ENCODE data around the gene CD7.
A peak's percentile ranks its signal among the peaks of the same experiment; 100 is the strongest.

CD7 gene

DNA sequence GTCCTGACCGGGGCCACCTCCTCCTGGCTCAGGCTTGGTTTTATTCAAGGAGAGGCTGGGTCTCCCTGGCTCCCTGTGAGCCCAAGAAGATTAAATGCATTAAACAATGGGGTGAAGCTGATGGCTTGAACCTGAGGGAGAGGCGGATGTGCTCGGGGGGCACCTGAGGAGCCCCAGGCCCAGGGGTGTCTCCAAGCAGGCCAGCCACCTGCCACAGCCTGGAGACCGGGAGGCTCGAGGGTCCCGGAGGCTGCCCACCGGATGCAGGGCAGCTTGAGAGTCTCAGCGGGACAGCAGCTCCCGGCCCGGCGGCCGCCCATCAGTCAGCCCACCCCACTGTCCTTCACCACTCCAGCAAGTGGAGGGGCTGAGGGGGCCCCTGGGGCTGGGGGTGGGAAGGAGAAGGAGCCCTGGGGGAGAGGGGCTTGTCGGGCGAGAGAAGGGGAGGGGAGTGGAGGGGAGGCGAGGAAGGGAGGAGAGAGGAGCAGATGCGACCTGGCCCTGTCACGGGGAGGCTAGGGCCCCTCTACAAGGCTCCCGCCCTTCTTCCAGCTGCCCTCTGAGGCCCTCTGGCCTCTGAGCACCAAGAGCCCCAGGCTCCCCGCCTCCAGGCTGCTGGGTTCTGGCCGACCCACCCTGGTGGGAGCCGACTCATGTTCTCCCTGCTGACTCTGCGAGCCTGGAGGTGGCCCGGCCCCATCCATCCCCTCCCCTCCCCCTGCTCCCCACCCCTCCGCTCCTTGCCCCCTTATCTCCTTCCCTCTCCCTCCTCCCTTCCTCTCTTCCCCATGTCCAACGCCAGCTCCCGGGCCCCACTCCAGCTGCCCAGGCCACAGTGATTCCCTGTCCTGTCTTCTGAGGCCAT lies 13.2 kb downstream of the CD7 start:
- H3K4me3 ChIP-seq (ENCODE audit: low read length), result no peak overlapping the region
- no peak for TF ChIP-seq ZNF274 (IDR thresholded peaks at IDR 0.05; ENCODE audit: low read depth, low read length)

DNA sequence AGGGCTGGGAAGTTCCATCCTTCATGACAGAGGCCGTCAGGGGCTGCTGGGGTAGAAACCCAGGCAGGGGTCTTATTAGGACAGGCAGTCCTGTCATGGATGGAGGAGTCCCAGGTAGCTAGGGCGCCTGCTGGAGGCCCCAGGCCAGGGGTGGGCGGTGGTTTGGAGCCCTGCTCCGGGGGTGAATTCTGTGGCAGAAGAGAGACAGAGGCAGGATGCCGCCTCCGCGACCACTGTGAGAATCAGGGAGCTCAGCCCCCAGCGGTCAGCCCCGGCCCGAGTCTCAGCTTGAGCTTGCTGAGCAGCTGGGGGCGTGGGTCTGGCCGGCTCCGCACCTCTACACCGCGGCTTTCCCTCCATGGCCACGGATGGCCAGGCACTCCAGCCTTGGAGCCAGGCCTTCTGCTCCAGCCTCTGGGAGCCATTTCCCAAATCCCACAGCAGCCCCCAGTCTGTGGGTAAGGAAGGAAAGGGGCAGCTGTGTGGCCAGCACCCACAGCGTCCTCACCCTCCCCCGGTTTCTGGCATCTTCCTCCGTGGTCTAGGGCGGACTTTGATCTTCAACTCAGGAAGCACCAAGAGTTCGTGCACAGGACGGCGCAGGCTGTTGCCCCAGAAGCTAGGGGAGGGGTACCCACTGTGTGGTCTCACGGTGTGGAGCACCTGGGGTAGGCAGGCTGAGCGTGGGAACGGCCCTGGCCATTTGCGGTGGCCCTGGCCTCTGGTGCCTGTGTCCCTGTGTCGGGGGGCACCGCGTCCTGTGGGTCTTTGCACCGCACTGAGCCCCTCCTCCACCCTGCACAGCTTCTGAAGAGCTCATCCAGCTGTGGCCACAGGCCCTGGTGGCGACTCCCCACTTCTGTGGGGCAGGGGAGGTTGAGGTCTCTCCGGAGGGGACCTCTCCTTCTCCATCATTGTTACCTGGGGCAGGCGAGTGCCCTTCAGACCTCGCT lies 14.1 kb downstream of the CD7 start:
- TF ChIP-seq ZNF274 (IDR thresholded peaks at IDR 0.05; ENCODE audit: low read depth, low read length), result no peak
- no peak overlapping the region for H3K4me3 ChIP-seq (ENCODE audit: low read length)

DNA sequence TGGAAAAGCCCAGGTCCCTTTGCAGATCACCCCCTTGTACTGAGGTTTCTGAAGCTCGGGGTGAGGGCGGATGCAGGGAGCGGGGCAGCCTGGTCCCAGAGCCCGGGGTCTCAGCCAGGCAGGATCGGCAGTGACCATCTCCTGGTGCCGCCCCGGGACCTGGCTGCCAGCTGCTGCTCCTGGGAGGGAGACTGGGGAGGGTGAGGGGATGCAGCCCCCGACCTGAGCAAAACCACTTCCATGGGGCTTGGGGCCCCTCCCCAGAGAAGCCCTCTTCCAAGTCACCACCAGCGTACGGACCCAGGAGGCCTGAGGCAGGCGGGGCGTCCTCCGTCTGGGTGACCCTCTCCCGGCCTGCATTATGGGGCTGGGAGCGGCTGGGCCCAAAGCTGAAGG lies 14.8 kb downstream of the CD7 start:
- no peak for TF ChIP-seq ZNF274 (IDR thresholded peaks at IDR 0.05; ENCODE audit: low read depth, low read length)
- no peak overlapping the region for H3K4me3 ChIP-seq (ENCODE audit: low read length)

DNA sequence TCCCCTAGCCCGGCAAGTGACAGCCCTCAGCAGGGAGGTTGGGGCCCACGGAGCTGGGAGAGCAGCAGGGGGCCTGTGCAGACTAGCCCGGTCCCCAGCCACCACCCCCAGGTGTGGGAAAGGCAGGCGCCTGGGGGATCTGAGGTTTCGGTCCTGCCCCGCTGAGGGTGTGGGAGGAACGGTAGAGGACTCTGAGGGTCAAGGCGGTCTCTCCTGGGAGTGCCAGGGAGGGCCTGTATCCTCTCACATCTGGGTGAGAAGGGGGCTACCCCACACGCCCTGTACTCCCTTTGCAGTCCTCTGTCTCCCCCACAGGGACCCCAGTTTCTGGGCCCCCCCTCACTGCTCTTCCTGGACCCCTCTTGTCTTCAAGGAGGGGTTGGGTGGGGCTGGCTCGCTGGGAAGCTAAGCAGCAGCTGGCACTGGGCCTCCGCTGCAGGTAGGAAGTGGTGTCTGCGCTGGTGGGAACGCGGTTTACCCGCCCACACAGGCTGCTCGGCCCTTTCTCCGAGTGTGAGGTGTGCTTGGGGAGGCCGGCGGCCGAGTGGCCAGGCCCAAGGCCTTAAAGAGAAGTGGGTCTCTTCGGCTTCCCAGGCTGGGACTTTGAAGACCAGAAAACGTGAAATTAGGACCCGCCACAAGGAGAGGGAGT lies 15.4 kb downstream of the CD7 start:
- H3K4me3 ChIP-seq (ENCODE audit: low read length), result no peak overlapping the region
- TF ChIP-seq ZNF274 (IDR thresholded peaks at IDR 0.05; ENCODE audit: low read depth, low read length), result no peak

DNA sequence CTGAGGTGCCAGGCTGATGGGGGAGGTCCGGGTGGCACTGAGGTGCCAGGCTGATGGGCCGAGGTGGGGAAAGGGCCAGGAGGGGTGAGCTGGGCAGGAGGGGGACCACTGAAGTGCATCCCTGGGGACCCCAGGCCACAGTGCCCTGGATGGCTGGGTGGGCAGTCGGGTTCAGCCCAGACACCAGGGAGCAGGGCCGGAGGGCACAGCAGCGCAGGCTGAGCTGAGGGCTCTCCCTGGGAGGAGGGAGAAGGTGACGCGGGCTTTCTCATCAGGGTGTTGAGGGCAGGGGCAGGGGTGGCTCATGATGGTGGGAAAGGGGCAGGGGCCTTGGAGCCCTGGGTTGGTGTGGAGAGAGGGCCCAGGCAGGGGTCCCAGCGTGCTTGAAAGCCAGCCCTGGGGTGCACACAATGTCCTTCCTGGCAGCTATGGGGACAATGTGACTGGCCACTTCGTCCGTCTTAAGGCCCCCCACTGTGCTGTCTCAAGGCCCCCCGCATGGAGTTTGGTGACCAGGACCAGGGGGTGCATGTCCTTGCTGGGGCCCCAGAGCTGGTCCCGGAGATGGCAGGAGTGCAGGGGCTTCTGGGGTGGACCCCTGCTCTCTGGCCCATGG lies 16.0 kb downstream of the CD7 start:
- no peak for TF ChIP-seq ZNF274 (IDR thresholded peaks at IDR 0.05; ENCODE audit: low read depth, low read length)
- no peak overlapping the region for H3K4me3 ChIP-seq (ENCODE audit: low read length)

DNA sequence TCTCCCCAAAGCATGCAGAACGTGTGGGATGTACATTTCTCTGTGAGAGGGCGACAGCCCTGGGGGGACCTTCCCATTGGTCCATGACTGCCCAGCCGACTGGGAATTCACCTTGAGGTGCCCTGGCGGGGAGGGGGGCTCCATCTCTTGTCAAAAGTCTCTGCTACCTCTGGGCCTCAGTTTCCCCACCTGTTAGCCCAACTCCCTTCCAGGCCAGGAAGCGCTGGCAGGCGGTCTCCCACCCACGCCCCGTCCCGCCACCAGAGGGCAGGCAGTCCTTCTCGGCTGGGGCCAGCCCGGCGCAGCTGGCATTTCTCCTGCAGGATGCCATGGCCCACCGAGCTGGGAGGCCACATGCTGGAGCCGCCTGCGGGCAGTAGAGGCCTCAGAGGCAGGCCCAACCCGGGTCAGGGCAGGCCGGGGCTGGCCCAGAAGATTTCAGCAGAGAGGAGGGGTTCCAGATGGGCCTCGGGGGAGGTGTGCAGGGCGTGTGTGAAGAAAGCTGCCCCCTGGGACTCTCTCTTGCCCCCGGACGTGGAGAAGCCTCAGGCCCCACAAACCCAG lies 16.6 kb downstream of the CD7 start:
- H3K4me3 ChIP-seq (ENCODE audit: low read length), result no peak overlapping the region
- TF ChIP-seq ZNF274 (IDR thresholded peaks at IDR 0.05; ENCODE audit: low read depth, low read length), result no peak

DNA sequence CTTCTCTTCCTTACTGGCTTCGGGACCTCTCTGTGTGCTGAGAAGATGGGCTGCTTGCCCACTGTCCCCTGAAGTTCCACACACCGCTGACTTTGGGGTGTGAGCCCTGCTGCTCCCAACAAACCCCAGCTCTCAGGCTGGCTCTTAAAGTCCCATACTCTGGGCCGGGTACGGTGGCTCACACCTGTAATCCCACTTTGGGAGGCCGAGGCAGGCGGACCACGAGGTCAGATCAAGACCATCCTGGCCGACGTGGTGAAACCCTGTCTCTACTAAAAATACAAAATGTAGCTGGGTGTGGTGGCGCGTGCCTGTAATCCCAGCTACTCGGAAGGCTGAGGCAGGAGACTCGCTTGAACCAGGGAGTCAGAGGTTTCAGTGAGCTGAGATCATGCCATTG lies 17.2 kb downstream of the CD7 start:
- TF ChIP-seq ZNF274 (IDR thresholded peaks at IDR 0.05; ENCODE audit: low read depth, low read length), result no peak
- no peak overlapping the region for H3K4me3 ChIP-seq (ENCODE audit: low read length)

DNA sequence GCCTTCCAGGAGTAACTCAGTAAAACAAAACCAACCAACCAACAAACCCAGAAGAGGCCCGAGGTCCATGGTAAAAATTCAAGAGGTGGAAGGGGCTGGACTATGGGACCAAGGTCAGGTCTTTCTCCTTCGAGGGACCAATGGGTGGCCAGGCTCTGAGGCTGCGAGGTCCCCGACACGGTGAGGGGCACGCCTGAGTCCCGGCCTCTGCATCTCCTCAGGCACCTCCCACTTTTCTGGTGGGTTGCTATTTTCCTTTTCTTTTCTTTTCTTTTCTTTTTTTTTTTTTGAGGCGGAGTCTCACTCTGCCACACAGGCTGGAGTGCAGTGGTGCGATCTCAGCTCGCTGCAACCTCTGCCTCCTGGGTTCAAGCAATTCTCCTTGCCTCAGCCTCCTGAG lies 18.0 kb downstream of the CD7 start:
- no peak for TF ChIP-seq ZNF274 (IDR thresholded peaks at IDR 0.05; ENCODE audit: low read depth, low read length)
- H3K4me3 ChIP-seq (ENCODE audit: low read length), result no peak overlapping the region

DNA sequence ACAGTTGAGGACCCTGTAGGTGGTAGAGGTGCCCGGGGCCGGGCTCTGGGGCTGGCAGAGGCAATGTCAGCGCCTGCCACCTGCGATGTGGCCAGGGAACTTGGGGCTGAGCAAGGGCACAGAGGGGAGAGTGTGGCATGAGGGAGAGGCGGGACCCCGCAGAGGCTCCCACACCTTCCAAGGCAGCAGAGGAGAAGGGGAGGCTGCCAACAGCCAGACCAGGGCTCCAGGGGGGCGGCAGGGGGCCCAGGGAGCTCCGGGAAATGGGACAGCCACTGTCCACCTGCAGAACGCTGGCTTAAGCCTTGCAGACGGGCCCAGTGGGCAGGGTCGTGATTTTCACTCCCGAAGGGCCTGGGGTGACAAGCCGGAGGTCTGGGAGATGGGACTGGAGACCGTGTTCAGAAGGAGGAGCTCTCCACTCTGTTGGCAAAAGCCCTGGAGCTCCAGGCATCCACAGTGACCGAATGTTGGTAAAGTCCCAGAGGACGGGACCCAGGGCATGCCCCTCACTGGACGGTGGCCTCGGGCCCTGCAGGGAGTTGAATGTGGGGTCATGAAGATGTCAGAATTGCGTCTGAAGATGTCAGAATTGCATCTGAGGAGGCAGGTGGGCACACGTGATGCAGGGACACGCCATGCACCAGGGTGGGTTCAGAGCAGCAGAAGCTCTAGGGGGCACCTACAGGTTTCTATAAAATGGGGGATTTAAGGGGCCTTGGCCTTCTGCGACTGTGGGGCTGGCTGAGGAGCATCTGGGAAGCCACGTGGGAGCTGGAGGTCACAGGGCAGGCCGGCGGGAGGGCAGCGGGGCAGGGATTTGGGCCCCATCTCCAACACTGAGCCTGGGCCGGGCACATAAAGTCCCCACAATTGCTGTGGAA lies 18.6 kb downstream of the CD7 start:
- no peak for TF ChIP-seq ZNF274 (IDR thresholded peaks at IDR 0.05; ENCODE audit: low read depth, low read length)
- H3K4me3 ChIP-seq (ENCODE audit: low read length), result peak overlapping the region; percentile 69; the same call in 1 of the 2 replicates

DNA sequence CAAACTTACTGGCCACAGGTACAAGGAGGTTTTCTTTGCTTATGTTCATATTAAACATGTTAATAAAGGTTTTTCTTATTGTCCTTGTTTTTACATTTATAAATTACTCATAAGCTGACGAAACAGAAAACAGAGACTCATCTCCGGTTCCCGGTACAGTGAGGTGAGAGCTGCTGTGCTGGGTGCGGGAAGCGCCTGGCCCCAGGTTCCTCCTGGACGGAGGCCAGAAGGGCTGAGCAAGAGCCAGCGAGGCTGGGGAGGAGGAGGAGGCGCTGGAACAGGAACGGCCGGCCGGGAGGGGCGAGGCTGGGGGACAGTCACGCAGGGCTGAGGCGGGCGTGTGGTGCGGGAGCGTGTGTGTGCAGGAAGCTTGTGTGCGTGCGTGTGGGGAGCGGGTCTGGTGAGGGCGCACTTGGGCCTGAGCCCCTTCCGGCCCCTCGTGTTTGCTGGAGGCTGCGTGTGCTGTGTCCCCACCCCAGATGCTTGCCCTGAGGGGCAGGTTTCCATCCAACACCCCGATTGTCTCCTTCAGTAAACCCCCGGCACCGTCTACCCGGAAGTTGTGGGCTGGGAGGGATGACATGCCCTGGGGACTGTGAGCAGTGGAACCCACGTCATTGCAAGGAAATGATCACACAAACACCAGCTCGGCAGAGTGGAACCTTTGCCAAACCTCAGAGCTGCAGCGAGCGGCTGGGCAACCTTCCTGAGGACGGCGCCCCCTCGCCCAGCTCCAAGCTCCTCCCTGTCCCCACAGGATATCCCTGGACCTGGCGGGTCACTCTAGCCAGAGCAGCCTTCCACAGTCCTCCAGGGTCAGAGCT lies 19.5 kb downstream of the CD7 start:
- TF ChIP-seq ZNF274 (IDR thresholded peaks at IDR 0.05; ENCODE audit: low read depth, low read length), result no peak
- H3K4me3 ChIP-seq (ENCODE audit: low read length), result peak overlapping the region; percentile 69; the same call in 1 of the 2 replicates

DNA sequence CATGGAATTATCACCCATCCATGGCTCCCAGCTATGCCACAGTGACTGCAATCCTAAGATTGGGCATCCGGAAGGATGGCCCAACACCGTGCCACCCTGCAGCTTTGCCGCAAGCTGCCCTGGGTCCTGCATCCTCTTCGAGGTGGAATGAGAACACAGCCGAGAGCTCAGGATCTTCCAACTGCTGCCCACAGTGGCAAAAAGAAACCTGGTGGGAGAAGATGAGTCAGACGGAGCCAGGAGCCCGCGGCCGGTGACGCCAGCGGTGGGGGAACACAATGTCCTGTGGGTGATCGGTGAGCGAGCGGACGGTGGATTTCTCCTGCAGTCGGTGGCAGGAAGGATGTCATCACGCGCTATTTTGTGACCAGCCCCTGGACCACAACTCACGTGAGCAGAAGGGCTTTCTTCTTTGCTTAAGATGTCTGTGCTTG lies 20.1 kb downstream of the CD7 start:
- peak overlapping the region; percentile 69; the same call in 1 of the 2 replicates for H3K4me3 ChIP-seq (ENCODE audit: low read length)
- TF ChIP-seq ZNF274 (IDR thresholded peaks at IDR 0.05; ENCODE audit: low read depth, low read length), result no peak

Measured in GM08714 (cell line).